Ishikawa (cell line): ENCODE measurements around the gene PRR15L.

Experiments
- CEBPB ChIP-seq: IDR thresholded peaks from 2 replicates; pipeline ENCODE4 v1.6.1; 2012
- CREB1 ChIP-seq: IDR thresholded peaks from 2 replicates; pipeline ENCODE4 v1.6.1; 2012; ENCODE audit warnings: low read depth
- EP300 ChIP-seq: IDR thresholded peaks from 2 replicates; pipeline ENCODE4 v1.6.1; 2012; ENCODE audit warnings: borderline replicate concordance
- TAF1 ChIP-seq: IDR thresholded peaks from 2 replicates; pipeline ENCODE4 v1.6.1; 2012; ENCODE audit warnings: low read depth, mild to moderate bottlenecking
- YY1 ChIP-seq: IDR thresholded peaks from 2 replicates; pipeline ENCODE4 v1.6.1; 2012; ENCODE audit warnings: low read depth
- TF ChIP-seq, protein P1 (sequence below): IDR thresholded peaks from 2 replicates; pipeline ENCODE4 v1.6.1; 2012

DNA sequence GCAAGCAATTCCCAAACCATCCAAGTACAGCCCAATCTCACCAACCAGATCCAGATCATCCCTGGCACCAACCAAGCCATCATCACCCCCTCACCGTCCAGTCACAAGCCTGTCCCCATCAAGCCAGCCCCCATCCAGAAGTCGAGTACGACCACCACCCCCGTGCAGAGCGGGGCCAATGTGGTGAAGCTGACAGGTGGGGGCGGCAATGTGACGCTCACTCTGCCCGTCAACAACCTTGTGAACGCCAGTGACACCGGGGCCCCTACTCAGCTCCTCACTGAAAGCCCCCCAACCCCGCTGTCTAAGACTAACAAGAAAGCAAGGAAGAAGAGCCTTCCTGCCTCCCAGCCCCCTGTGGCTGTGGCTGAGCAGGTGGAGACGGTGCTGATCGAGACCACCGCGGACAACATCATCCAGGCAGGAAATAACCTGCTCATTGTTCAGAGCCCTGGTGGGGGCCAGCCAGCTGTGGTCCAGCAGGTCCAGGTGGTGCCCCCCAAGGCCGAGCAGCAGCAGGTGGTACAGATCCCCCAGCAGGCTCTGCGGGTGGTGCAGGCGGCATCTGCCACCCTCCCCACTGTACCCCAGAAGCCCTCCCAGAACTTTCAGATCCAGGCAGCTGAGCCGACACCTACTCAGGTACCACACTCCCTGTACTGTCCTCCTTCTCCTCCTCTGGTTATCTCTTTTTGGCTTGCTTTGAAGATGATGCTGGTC is 41.0 kb downstream of the PRR15L start:
- TF ChIP-seq, protein P1, sequence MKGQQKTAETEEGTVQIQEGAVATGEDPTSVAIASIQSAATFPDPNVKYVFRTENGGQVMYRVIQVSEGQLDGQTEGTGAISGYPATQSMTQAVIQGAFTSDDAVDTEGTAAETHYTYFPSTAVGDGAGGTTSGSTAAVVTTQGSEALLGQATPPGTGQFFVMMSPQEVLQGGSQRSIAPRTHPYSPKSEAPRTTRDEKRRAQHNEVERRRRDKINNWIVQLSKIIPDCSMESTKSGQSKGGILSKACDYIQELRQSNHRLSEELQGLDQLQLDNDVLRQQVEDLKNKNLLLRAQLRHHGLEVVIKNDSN: no peak
- no peak for TF ChIP-seq TAF1
- TF ChIP-seq EP300: no peak
- TF ChIP-seq CREB1: no peak
- TF ChIP-seq YY1: no peak
- no peak for TF ChIP-seq CEBPB
